Activated naive CD4-positive, alpha-beta T cell treated with Interleukin-2 at 50 U/mL for 16 hours (primary cell): ENCODE measurements around the gene DAD1.
"Not testable (repeated sequence)": the region's sequence is repeated elsewhere in the genome, so short reads cannot be mapped to it uniquely, and the experiment has no call there.

ENCODE experiments used
- DNase-seq: peaks from one replicate; pipeline ENCODE4 v3.0.0-alpha.2; 2020

The DAD1 gene

DNA sequence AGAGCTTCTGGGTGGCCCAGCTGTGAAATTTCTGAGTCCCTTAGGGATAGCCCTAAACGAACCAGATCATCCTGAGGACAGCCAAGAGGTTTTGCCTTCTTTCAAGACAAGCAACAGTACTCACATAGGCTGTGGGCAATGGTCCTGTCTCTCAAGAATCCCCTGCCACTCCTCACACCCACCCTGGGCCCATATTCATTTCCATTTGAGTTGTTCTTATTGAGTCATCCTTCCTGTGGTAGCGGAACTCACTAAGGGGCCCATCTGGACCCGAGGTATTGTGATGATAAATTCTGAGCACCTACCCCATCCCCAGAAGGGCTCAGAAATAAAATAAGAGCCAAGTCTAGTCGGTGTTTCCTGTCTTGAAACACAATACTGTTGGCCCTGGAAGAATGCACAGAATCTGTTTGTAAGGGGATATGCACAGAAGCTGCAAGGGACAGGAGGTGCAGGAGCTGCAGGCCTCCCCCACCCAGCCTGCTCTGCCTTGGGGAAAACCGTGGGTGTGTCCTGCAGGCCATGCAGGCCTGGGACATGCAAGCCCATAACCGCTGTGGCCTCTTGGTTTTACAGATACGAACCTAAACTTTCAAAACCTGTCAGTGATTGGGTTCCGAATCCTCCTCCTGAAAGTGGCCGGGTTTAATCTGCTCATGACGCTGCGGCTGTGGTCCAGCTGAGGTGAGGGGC is 38.9 kb downstream of the DAD1 start:
- peak; percentile 77 for DNase-seq

GRCh38 chr14:22549324-22549962 is 39.6 kb downstream of the DAD1 start:
- DNase-seq: no peak

- DNase-seq: no peak
Measured at GRCh38 chr14:22547948-22548750, 40.9 kb downstream of the DAD1 start.

GRCh38 chr14:22547313-22547947 is 41.6 kb downstream of the DAD1 start:
- no peak for DNase-seq

DNA sequence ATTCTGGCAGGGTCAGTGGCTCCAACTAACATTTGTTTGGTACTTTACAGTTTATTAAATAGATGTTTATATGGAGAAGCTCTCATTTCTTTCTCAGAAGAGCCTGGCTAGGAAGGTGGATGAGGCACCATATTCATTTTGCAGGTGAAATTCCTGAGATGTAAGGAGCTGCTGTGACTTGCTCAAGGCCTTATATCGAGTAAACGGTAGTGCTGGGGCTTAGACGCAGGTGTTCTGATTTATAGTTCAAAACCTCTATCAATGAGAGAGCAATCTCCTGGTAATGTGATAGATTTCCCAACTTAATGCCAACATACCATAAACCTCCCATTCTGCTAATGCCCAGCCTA is 42.3 kb downstream of the DAD1 start:
- DNase-seq: no peak

DNA sequence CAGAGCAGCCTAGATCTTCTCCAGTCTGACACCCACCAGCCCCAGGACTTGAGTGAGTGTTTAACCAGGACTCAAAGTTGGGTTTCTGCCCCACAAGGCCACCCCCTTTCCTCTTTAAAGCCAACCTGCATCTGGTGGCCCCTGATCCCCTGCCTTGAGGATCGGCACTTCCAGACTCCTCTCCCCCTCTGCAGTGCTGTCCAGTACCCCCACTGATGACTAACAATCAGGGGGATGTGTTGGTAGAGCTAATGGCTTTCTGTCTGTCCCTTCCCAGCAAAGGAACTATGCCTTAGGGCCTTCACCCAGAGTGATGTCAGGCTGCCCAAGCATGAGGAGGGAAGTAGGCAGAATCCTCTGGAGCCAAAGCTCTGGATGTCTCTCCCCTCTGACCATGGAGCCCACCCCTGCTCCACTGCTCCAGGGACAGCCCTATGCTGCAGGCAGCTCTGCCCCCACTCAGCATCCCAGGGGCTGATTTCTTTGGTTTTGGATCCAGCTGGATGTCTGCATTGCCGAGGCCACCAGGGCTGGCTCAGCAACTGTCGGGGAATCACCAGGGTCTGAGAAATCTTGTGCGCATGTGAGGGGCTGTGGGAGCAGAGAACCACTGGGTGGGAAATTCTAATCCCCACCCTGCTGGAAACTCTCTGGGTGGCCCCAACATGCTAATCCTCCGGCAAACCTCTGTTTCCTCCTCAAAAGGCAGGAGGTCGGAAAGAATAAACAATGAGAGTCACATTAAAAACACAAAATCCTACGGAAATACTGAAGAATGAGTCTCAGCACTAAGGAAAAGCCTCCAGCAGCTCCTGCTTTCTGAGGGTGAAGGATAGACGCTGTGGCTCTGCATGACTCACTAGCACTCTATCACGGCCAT is 42.9 kb downstream of the DAD1 start:
- peak; percentile 51 for DNase-seq

DNA sequence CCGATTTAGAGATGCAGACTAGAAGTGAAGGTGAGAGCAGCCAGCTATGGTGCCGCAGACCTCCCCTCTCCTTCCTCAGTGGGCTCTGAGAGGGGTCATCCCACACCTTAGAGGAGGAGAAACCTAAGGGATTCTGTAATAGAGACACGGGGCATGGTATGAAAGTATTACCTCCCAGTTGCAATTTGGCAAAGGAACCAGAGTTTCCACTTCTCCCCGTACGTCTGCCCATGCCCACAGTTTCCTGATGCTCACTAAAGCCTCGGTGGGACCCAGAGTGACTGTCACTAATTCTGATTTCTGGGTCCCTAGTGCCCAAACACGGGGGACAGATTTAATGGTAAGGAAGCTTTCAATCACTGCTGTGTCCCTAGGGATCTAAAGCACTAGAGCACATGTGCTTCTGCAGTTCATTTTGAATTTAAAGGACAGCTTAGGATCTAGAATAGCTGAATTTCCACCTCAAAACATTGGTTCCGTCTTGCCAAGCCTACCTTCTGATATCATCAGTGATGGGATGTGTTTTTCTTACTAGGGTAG is 44.1 kb downstream of the DAD1 start:
- no peak for DNase-seq

GRCh38 chr14:22544406-22544805 is 44.6 kb downstream of the DAD1 start:
- DNase-seq: no peak

DNA sequence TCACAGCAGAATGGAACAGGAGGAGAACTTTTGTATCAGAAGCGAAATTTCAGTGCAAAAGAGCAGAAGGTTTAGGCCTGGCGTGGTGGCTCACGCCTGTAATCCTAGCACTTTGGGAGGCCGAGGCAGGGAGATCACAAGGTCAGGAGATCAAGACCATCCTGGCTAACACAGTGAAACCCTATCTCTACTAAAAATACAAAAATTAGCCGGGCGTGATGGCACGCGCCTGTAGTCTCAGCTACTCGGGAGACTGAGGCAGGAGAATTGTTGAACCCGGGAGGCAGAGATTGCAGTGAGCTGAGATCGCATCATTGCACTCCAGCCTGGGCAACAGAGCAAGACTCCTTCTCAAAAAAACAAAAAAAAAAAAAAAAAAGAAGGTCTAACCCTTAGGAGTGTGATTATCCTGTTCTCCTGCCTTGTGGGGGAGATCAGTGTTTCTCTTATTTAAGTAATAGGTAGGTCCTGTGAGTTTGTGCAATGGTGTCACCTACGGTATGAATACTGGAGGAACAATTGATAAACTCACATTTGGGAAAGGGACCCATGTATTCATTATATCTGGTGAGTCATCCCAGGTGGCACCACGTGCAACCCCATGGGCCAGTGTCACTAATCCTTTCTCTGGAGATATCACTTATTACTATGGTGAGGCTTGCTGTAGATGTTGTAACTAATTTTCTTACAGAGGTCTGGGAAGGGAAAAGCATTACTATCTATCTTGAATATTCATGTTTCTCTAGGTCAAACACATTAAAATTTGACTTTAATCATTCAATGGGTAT is 45.3 kb downstream of the DAD1 start:
- not testable (repeated sequence) for DNase-seq

DNA sequence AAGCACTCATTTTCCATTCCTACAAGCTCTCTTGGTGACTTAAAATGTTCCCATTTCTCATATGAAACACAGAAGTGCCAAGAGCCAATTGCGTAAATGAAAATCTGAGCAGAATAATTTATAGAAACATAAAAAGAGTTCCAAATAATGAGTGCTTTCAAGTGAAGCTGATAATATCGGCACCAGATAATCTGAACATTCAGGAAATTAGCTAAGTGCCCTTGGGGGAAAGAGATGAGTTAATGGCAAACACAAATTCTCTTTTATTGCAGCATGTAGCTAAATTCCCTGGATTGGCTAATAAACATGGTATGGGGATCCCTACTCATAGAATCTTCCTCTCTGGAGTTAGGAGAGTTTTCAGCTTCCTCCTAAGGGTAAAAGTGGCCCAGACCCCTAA is 46.7 kb downstream of the DAD1 start:
- DNase-seq: no peak

GRCh38 chr14:22541721-22542120 is 47.3 kb downstream of the DAD1 start:
- no peak for DNase-seq

DNA sequence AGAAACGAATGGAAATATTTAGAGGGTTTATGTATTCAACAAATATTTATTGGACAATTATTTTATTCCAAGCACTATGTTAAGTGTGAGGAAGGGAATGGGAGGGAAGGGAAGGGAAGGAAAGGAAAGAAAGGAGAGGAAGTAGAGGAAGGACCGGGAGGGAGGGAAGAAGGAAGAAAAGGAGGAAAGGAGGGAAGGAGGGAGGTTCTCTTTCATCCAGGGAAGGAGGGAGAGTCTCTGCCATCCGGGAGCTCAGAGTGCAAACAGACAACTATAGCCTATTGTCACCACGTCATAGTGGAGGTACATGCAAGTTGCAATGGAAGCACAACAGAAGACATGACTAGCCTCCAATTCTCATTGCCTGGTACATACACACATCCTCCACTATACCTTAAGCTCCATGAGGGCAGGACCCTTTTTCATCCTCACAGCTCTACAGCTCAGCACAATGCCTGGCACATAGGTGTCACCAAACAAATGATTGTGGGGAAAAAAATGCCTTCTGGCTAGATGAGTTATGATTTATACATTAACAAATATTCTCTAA is 48.1 kb downstream of the DAD1 start:
- no peak for DNase-seq

- DNase-seq: no peak
Measured at GRCh38 chr14:22540293-22540692, 48.7 kb downstream of the DAD1 start.

GRCh38 chr14:22539831-22540230 is 49.2 kb downstream of the DAD1 start:
- DNase-seq: no peak

DNA sequence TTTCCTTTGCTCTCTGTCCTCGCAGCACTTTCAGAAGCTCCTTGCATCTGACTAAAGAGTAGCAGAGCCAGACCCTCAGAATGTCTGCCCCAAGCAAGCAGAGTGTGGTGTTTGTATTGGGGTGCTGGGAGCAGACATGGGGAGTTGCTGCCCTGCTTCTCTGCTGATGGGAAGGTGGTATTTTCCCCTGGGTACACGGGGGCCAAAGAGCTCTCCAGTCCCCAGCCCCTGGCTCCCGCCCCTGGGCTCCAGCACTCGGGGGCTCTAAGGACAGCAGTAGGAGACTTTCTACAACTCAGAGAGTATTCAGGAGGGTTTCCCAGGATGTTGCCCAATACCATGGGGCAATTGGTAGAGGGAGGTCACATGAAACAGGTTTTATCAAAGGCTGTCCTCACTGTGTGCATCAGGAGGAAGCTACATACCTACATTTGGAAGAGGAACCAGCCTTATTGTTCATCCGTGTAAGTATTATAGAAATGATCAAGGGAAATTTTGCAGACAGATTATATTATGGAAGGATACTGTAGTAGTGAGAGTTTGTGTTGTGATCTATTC is 50.3 kb downstream of the DAD1 start:
- DNase-seq: no peak

GRCh38 chr14:22537436-22538310 is 51.4 kb downstream of the DAD1 start:
- no peak for DNase-seq

DNA sequence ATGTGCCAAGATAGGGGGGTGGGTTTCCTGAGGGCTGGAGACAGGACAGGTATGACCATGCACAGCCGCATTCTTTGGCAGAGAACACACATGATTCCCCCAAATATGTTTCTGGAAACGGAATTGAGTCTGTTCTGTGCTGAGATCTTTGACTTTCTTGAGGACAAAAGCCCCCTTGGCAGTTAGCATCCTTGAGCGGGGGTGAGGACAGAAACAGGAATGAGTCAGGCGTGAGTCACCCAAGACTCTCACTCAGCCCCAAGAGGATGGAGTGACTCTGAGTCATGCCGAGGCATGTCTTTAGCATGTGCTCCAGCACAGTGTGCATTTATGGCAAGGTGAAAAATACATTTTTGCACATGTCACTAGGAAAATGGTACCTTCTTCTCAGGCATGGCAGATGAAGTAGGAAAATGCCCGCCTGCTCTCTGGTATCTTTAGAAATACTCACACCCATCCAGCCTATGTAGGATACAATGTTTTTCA is 52.1 kb downstream of the DAD1 start:
- DNase-seq: peak; percentile 89

DNA sequence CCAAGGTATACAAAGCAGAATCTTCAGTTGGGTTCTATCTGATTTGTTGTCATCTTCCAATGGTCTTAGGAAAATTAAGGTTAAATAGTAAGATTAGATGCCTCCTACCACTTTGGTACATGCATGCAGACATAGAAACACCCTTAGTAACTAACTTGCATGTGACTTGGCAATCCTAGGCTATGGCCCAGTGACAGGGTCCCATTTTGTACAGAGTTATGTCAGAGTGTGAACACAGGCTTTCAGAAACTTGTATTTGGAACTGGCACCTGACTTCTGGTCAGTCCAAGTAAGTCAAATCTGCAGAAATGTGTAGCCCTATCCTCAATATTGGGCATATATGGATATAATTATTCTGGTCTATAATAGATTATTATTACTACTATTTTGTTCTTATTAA is 53.1 kb downstream of the DAD1 start:
- DNase-seq: no peak

DNA sequence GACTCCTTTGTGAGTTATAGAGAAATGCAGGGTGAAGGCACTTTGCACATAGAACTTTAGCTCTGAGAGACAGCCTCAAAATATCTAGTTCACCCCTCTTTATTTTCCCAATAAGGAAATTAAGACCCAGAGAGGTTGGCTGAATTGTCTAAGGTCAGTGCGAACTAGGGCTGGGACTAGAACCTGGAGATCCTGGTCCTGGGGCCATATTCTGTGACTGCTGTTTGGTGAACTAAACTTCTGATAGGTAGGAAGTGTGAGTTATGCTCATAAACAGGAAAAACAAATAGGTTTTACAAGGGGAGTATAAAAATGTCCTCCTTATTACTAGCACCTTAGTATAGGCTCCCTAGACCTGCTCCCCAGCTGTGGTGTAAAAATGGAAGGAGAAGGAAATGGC is 53.9 kb downstream of the DAD1 start:
- no peak for DNase-seq

GRCh38 chr14:22534547-22534946 is 54.5 kb downstream of the DAD1 start:
- DNase-seq: no peak
